Measurements from ENCODE around the gene ACSM2A. TPM values are rescaled to one million over a fixed set of nuclear protein-coding genes. Genes with fewer than 3 reads are reported as not detected.
"Not testable (repeated sequence)": the region's sequence is repeated elsewhere in the genome, so short reads cannot be mapped to it uniquely, and the experiment has no call there.

ACSM2A gene
- total and polyA plus RNA-seq, 8 donors: 0.29 to 1.1 (median 0.53) TPM; not detected in 2

- DNase-seq: no peak
- intact Hi-C loops (cut with DNase I): no loop called here
- Histone ChIP-seq H3K36me3 (no peaks in the 10 kb centered on the region), H3K4me3 (no peak overlapping the region), H3K4me1 (no peaks in the 10 kb centered on the region), H3K27me3 (no peaks in the 10 kb centered on the region), H3K27ac (no peak overlapping the region), H3K9me3 (no peaks in the 10 kb centered on the region)
- ATAC-seq: no peak
- TF ChIP-seq, protein P1, sequence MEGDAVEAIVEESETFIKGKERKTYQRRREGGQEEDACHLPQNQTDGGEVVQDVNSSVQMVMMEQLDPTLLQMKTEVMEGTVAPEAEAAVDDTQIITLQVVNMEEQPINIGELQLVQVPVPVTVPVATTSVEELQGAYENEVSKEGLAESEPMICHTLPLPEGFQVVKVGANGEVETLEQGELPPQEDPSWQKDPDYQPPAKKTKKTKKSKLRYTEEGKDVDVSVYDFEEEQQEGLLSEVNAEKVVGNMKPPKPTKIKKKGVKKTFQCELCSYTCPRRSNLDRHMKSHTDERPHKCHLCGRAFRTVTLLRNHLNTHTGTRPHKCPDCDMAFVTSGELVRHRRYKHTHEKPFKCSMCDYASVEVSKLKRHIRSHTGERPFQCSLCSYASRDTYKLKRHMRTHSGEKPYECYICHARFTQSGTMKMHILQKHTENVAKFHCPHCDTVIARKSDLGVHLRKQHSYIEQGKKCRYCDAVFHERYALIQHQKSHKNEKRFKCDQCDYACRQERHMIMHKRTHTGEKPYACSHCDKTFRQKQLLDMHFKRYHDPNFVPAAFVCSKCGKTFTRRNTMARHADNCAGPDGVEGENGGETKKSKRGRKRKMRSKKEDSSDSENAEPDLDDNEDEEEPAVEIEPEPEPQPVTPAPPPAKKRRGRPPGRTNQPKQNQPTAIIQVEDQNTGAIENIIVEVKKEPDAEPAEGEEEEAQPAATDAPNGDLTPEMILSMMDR (IDR thresholded peaks at IDR 0.05): no peak
Measured at GRCh38 chr16:20411055-20411454, 40.3 kb upstream of the ACSM2A start.

DNA sequence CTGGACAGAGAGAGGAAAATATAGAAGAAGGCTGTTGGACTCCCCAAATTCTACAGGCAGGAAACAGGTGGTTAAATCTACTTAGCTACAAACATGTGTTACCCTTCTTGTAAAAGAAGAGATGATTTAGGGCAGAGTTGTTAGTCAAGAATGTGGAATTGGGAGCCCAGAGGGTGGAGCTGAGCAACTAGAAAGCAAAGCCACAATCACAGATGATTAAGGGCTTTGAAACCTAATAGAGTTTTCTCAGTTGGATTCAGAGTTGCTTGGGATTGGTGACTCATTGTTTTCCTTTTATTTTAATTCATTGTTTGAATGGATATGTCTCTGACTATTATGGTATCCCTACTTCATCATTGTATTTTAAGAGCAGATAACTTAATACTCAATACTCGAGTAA is 35.8 kb upstream of the ACSM2A start:
- TF ChIP-seq, protein P1 (IDR thresholded peaks at IDR 0.05): no peak
- intact Hi-C loops (cut with DNase I): no loop called here
- Histone ChIP-seq H3K36me3 (no peaks in the 10 kb centered on the region), H3K4me1 (no peaks in the 10 kb centered on the region), H3K4me3 (no peak overlapping the region), H3K27me3 (no peaks in the 10 kb centered on the region), H3K27ac (no peak overlapping the region), H3K9me3 (no peaks in the 10 kb centered on the region)
- DNase-seq (no peak), ATAC-seq (no peak)

DNA sequence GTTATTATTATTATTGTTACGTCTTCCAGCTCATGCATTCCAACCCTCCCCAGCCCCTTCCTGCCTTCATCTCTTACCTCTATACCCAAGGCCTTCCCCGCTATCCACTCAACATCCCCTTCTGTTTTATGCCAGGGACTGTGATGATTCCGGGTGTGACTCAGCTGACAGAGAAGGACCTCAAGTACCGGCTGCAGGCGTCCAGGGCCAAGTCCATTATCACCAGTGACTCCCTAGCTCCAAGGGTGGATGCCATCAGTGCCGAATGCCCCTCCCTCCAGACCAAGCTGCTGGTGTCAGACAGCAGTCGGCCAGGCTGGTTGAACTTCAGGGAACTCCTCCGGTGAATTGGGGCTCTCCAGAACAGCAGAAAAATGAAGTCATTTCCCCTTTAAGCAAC is 32.2 kb upstream of the ACSM2A start:
- H3K4me1 ChIP-seq; H3K4me3 ChIP-seq; H3K36me3 ChIP-seq; DNase-seq; ATAC-seq; H3K27me3 ChIP-seq; H3K9me3 ChIP-seq; intact Hi-C loops (cut with DNase I); H3K27ac ChIP-seq: not testable (repeated sequence)

- H3K36me3 ChIP-seq; DNase-seq; H3K27ac ChIP-seq; H3K9me3 ChIP-seq; H3K27me3 ChIP-seq; H3K4me3 ChIP-seq; H3K4me1 ChIP-seq; intact Hi-C loops (cut with DNase I); ATAC-seq: not testable (repeated sequence)
Measured at GRCh38 chr16:20421748-20422147, 29.6 kb upstream of the ACSM2A start.

DNA sequence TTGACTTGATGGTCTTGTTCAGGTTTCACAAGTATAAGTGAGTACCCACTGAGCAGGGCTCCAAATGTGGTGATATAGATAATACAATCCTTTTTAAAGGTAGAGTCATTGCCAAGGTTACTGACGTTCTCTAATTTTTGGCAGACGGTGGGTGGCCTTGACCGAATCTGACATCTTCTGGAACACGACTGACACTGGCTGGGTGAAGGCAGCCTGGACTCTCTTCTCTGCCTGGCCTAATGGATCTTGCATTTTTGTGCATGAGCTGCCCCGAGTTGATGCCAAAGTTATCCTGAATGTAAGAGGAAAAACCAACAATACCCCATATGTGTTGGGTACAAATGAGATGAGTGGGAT is 27.6 kb upstream of the ACSM2A start:
- H3K27me3 ChIP-seq; H3K27ac ChIP-seq; H3K9me3 ChIP-seq; ATAC-seq; H3K36me3 ChIP-seq; DNase-seq; H3K4me3 ChIP-seq; intact Hi-C loops (cut with DNase I); H3K4me1 ChIP-seq: not testable (repeated sequence)

- Histone ChIP-seq H3K27ac (no peak overlapping the region), H3K36me3 (no peaks in the 10 kb centered on the region), H3K4me3 (no peak overlapping the region), H3K4me1 (no peaks in the 10 kb centered on the region), H3K27me3 (no peaks in the 10 kb centered on the region), H3K9me3 (no peaks in the 10 kb centered on the region)
- intact Hi-C loops (cut with DNase I): no loop called here
- TF ChIP-seq, protein P1 (IDR thresholded peaks at IDR 0.05): no peak
- no peak for ATAC-seq
- DNase-seq: no peak
Measured at GRCh38 chr16:20424129-20424866, 27.0 kb upstream of the ACSM2A start.

GRCh38 chr16:20427401-20427797 is 23.9 kb upstream of the ACSM2A start:
- H3K4me1 ChIP-seq; H3K36me3 ChIP-seq; H3K27me3 ChIP-seq; intact Hi-C loops (cut with DNase I); H3K27ac ChIP-seq; H3K9me3 ChIP-seq; ATAC-seq; H3K4me3 ChIP-seq; DNase-seq: not testable (repeated sequence)

DNA sequence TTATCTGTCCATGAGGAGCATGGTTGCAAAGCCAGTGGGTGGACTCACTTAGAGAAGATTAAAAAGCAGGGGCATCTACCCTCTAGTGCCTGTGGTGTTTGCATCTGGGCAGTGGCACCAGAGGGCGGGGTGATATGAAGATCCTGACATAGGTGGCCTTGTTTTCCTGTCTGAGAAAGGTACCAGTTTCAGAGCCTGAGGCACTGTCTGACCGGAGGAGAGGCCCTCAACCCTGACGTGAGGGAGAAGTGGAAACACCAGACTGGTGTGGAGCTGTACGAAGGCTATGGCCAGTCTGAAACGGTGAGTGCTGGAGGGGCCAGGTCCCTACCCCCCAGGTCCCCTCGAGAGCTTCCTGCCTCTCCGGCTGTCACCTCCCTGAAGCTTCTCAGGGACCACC is 21.8 kb upstream of the ACSM2A start:
- H3K27ac ChIP-seq; ATAC-seq; H3K36me3 ChIP-seq; intact Hi-C loops (cut with DNase I); H3K27me3 ChIP-seq; DNase-seq; H3K4me3 ChIP-seq; H3K4me1 ChIP-seq; H3K9me3 ChIP-seq: not testable (repeated sequence)

DNA sequence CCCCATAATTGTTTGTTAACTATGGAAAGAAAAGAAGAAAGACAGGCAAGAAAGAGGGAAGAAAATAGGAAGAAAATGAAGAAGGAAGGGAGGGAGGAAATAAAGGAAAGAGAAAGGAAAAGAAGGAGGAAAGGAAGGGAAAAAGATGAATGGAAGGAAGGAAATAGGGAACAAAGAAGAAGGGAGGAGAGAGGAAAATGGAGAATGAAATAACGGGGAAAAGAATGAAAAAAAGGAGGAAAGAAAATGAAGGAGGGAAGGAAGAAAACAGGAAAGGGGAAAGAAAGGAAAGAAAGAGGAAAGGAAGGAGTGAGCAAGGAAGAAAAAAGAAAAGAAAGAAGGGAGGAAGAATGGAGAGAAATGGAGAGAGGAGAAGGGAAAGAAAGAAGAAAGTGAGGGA is 20.8 kb upstream of the ACSM2A start:
- intact Hi-C loops (cut with DNase I); DNase-seq; ATAC-seq; H3K27ac ChIP-seq; H3K4me3 ChIP-seq; H3K36me3 ChIP-seq; H3K9me3 ChIP-seq; H3K27me3 ChIP-seq; H3K4me1 ChIP-seq: not testable (repeated sequence)

All from left lung (tissue), 10 donors.